HG03103 (cell line): Measurements from ENCODE around the gene FTO.

Source experiments
- ATAC-seq: cut with Tn5 transposase; IDR thresholded peaks from one replicate; pipeline ENCODE4 v1.9.1; 2021; ENCODE audit warnings: low read depth; ENCODE audit not compliant: unreplicated experiment

FTO gene

DNA sequence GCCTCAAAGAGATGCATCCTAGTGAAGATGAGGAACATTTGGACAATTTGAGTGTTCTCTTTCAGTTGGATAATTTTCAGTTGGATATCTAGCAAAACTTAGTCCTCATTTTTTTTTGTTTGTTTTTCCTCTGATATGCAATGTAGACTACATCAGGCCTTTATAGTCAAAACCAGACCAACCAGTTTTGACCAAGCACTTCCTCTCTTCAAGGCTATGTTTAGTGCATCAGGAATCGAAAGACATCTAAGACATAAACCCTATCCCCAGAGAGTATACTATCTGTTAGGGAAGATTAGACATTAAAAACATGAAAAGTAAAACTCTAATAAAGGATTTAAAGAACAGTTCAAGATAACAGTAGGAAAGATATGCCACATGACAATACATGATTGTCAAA, 326.5 kb downstream of the FTO start:
- ATAC-seq: no peak

DNA sequence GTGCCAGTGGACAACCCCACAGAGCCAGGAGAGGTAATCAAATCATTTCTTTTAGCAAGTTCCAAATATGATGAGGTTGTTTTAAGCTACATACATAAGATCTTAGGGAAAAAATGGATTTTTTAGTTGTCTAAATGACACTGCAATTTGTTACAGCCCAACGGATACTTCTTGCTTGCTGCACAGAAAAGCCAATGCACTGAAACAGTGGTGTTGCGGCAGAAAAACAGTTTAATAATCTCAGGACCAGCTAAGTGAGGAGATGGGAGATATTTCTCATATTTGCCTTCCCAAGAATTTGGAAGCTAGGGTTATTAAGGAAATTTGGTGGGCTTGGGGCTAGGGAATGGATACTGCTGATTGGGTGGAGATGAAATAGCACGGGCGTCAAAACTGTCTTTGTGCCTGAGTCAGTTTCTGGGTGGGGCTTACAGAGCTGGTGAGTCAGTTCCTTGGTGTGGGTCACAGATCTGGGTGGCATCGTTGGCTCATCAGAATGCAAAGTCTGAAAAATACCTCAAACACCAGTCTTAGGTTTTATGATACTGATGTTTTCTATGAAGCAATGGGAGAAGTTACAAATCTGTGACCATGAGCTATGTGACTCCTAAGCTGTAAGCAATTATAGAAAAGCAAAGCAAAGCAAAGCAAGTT, 327.3 kb downstream of the FTO start:
- no peak for ATAC-seq

DNA sequence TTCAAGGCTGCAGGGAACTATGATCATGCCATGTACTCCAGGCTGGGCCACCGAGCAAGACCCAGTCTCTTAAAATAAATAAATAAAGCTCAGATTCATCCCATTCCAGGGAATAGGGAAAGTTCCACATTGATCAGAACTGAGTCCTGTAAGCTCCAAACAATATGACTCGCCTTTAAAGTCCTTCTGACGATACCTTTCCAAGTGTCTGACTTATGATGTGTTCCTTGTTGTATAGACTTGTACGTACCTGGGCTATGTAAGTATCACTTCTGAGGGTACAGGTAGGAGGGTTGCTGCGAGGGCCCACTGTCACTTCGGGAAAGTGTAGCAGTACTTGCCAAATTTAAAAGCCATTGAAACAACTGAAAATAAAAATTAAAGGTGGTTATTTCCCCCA, 329.8 kb downstream of the FTO start:
- no peak for ATAC-seq

DNA sequence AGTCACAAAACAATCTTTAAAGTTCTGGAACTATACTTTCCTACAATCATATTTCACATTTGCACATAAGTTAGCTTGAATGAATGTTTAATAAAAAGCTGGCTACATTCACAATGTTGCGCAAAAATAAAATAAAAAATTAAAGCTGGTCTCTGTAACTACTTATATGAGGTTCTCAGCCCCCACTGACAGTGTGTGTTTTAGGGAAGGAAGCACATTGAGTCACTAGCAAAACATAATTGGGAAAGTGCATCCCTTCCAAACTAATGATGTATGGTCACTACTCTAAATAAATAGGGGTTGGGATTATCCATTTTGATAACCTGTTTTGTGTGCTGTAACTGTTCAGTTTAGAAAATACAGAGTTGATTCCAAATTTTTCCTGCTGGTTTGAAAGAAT, 330.7 kb downstream of the FTO start:
- no peak for ATAC-seq

DNA sequence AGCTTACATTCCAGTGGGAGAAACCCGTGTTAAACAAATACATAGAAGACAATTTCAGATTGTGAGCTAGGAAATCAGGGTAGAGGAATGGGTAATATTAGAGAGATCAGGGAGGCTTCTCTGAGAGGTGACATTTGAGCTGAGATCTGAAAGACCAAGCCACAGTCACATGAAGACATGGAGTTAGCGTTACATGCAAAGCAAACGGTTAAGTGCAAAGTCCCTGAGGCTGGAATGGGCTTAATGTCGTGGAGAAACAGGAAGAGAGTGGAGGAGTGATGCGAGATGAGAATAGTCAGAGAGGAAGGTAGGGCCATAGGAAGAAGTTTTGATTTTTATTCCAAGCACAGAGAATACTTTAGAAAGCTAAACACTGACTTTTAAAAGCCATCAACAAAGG, 336.5 kb downstream of the FTO start:
- no peak for ATAC-seq

DNA sequence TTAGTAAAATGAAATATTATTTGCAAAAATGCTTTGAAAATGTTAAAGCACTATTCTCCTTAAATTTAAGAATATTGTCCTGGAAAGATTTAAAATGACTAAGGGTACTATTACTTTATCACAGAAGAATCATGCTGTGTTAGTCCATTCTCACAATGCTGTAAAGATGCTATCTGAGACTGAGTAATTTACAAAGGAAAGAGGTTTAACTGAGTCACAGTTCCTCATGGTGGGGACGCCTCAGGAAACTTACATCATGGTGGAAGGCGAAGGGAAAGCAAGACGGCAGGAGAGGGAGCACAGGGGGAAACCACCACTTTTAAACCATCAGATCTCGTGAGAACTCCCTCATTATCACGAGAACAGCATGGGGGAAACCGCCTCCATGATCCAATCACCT, 337.0 kb downstream of the FTO start:
- no peak for ATAC-seq

DNA sequence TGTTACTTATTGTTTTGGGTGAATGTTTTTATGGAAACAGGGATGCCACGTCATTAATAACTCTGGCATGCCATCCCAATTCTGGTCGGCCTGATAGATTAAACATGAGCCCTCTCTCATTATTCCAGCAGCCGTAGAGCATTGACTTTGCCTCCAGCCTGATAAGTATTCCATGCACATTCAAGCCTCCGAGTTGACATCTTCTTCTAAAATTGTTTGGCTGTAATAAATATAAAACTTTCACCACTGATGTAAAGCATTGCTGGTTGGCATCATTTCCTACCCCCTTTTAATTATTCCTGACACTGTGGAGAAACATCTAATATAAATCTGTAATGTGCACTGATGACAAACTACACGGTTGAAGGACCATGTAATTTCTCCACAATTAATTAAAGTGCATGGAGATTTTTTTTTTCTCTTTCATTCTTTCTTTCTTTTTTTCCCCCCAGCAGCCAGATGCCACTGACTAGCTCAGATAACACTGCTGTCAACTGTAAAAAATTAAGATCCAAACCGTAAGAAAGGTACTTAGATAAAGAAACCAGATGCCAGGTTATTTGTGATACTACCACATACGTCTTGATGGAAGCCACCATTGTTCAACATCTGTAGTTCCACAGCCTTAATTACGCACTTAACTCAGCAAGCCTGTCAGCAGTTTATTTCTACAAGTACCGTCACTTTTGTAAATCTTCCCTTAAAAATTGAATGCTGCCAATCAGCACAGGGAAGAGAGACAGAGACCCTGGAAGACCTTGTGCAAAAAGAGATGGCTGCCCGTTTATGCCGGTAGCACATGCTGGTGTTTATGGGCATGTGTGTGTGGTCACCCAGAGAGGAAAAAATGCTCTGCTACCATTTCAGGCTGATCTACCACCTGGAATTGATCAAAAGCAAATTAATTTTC, 344.9 kb downstream of the FTO start:
- ATAC-seq: no peak

DNA sequence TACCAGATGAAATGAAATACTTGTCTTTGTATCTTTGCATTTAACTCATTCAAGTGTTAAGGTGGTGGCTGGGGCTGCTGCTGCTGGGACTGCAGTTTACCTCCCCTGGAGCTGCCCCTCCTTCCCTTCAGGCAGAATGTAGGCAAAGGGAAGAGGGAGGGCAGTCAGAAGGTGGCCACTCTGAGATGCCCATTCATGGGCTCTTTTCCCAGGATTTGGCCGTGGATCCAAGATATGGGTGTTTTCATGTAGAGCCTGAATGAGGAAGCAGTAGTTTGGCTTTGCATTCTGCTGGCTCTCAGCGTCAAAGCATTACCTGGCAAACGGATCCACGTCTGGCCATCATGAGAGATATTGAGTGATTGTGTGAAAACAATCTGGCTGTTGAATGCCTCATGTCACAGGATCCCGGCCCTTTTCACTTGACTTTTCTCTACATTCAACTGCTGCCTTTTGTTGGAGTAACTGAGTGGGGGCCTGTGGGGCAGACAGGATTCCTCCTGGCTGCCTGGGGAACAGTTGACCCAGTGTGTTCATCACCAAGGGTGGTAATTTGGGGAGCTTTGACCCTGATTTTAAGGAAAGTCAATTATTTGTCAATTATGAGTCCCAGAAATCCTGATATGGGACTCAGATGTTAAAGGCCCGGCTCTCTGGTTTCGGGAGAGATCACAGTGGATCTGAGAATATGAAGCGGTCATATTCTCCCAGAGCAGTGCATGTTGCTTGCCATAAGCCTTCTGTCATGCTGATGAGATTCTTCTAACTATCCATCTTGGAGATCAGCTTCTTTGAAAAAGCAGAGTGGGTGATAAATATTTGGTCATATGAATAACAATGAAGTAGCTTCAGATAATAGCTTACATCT, 345.9 kb downstream of the FTO start:
- no peak for ATAC-seq

DNA sequence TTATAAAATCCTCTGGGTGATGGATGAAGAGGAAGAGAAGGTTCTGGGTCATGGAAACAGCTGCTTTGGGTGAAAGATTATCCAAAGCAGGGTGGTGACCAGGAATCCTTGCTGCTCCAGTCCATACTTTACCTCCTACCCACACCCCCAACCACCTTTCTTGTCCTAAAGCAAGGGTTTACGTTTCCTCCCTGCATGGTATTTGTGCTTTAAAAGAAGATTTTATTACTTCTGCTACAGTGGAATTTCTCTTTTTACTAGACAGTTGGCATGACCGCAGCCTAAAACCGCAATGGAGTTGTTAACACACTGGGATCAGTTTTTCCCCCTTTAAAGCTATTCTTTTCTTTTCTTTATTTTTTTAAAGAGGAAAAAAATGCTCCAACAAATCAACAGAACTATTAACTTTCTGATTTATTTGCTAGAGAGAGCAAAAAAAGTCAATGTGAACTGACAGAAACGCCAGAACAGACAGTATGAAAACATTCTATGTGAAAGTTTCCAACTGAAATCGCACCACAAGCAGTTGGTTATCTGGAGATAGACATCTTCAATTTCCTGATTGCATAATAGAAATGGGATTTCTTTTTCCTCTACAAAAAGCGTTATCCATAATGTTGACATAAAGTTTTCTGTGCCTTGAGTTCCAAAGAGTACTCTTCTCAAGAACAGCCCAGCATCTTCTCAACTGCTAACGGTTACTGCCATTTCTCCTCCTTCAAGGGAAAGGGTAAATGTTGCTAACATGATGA, 346.7 kb downstream of the FTO start:
- ATAC-seq: no peak

DNA sequence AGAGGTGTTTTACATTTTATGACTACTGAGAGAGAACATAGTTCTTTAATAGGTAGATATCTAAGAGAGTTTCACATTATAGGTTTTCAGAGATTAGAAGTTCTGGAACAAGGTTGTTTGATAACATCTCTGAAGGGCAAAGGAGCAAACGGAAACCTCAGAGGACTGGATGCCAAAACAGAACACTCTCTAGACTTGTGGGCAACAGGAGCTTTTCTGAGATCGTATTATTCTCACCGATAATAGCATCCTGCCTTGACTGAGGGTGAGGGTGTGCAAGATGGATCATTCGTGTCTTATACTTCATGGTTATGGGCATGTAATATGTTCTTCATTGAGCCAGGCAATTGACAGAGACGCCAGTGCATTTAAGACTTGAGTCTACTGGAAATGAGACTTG, 347.9 kb downstream of the FTO start:
- ATAC-seq: no peak

DNA sequence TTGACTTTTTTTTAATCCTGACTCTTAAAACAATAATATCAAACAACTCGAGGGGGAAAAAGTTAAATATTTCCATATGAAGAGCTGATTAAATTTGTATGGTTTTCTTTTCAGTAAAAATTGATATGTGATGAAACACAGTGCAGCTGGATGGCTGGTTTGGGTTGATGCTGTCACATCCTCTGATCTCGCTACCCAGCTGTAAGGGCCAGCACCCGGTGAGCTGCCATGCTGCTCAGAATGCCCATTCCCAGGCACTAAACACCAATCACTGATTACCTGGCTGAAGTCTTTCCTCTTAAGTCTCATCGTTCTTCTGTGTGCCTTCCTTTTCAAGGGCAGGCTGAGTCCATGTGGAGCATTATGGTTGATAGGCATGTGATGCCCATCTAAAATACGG, 348.3 kb downstream of the FTO start:
- no peak for ATAC-seq

DNA sequence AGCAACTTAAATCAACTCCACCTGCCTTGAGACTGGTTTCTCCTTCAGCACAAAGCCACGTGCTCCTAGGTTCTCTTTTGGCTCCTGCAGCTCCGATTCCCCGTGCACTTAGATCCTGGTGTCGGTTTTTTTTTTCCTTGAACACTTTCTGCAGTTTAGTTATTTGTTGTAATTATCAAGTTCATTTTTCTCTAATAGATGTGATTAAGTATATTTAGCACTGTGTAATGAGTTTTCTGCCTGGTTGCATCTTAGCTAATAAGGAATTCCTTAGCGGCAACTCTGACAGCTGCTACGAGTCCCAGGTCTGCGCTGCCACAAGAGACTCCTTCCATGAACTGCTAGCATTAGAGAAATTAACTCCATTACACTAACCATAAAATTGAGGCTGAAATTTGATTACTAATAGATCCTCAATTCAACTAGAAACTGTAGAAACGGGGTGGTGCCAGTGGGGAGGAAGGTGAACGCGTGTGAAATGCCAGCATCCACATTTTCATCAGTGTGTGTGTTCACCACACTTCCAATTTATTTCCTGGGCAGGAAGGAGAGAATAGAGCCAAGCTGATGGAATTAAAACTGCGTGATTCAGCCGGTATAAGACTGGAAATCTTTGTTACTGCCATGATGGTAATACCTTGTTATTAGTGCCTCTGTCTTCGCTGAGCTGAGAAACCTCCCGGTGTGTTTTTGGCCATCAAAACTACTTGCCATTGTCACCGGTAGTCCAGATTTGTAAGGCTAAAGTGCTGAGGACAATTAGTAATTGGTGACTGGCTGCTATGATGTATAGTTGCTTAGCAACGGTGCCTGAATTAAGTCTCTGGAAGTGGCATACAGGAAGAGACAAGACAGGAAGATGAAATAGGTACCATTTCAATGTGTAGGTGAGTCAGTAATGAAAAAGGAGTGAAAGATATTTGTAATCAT, 350.2 kb downstream of the FTO start:
- no peak for ATAC-seq

DNA sequence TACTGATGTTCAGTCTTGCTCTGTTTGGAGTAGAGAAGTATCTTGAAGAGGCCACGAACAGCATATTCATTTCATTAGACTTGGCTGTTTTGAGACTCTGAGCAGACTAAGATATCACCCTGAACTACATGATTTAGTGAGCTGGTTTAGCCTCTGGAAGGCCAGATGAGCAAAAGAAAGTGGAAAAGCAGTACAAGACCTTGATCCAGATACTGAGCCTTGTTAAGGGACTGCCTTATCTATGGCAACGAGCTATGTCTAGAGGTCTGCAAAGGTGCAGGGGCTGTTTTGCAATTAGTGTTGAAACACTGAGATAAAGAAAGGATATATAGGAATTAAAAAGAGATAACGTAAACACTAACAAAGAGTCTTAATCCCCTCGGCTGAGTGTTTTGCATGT, 351.2 kb downstream of the FTO start:
- no peak for ATAC-seq

DNA sequence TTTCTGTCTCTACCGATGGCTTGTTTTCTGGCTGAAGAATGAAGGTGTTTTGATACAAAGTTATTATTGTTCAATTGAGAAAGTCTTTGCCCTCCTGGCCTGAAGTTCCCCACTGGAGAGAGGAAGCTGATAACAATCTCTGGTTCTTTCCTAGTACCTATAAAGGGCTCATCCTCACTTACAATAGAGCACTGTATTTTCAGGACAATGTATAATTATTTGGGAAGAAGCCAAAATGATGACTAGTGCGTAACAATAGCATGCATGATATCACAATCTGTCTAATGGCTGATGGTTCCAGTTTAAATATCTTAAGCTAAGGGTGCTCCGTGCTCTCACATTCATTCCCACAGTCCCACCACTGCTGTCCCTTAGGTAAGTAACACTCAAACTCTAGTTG, 351.9 kb downstream of the FTO start:
- ATAC-seq: no peak

DNA sequence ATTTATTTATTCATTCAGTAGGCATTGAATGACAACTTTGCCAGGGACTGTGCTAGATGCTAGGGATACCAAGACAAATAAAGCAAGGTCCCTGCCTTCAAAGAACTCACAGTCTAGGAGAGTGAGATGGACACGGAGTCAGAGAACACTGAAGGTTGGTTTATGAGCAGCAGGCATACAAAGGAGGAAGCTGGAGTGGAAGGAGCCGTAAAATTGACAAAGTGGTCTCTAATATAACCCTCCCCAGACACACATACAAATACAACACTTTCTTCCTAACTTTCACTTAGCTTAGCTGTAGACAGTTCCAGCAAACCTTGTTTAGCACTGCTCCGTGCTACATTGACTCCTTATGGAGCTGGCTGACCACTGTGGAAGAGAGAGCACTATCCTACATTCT, 353.0 kb downstream of the FTO start:
- no peak for ATAC-seq

DNA sequence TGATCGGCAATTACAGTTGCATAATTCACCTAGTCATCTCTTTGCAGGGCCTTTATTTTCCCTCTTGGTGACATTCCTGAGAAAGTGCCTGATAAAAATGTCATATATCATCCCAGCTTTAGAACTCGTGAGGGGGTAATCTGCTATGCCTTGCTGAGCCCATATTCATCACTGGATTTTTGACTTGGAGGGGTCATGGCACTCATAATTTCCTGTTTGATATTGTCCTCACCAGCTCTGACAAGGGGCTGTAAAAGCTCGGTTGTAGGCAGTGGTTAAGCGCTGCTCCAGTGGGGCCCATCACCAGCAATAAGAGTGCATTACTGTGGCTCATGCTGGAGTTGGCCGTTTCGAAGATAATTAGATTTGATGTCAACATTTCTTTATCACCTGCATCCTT, 355.4 kb downstream of the FTO start:
- ATAC-seq: no peak

DNA sequence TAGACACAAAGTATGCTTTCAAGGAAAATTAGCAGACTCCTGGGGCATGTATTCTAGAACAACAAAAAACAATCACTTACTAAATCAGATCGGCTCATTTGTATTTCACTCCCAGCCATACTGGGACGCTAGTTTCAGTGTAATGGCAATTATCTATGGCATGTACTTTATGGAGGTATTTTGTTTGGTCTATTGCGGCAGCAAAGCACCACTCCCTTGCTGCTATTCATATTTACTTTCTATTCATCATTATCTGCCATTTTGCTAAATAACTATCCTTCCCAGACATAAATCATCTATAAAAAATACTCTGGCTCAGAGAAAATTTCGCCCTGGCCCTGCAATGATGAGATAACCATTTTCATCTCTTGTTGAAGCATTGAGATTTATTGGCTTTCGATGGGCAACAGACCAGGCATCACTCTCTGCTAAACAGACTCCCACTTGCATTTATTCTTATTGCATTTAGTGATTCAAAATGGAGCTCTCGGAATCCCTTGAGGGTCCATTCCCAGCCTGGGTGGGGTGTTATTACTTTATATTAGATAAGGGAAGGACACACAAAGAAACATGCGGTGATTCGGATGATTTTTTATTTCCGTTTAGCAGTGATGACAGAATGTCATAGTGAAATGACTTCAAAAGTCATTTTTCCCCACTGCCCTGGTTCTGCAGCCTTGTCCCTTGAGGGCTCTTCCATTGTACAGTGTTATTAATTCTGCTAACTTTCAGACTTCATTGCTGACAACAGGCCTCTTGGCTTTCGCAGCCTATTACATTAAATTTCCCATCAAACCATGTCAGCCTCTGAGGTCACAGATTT, 356.9 kb downstream of the FTO start:
- ATAC-seq: no peak

DNA sequence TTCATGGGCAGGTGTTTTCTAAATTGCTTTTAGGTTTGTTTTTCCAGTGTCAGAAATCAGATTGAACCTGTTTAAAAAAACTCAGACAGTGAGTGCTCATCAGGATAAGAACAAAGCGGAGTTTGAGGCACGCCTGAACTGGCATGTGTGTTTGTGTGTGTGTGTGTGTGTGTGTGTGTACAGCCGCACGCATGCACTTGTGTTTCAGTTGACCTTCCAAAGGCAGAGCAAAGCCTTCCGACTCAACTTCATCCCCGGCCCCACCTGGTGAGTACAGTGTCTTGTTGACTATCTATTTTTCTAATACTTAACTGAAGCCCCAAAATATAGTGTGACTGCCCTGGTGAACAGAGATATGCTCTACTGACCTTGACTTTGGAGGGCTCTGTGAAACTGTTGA, 357.5 kb downstream of the FTO start:
- no peak for ATAC-seq
